Activated CD4-positive, alpha-beta T cell treated with anti-CD3 and anti-CD28 coated beads for 4 hours (primary cell): ENCODE data around the gene PICALM.
"Not testable (repeated sequence)": the region's sequence is repeated elsewhere in the genome, so short reads cannot be mapped to it uniquely, and the experiment has no call there.

Source experiments
- DNase-seq, 2 donors: peaks; one replicate each; pipeline ENCODE4 v3.0.0-alpha.2; 2020

PICALM gene

DNA sequence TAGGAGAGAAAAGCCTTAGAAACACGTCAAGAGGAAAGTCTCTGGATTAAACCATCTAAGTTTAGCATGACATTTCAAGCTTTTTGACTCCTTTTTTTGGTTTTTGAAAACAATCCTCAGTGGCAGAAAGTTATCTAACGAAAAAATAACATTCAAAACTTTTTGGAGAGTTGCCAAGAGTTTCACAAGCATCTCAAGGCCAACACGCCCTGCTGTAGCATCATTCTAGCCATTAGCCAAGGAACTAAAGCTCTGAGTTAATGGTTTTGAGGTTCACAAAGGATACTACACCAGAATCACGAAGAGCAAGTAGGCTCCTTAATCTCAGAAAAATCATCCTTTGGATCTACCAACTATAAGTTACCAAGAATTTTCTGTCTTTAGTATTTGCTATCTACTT lies 94.8 kb downstream of the PICALM start:
- DNase-seq = no peak

DNA sequence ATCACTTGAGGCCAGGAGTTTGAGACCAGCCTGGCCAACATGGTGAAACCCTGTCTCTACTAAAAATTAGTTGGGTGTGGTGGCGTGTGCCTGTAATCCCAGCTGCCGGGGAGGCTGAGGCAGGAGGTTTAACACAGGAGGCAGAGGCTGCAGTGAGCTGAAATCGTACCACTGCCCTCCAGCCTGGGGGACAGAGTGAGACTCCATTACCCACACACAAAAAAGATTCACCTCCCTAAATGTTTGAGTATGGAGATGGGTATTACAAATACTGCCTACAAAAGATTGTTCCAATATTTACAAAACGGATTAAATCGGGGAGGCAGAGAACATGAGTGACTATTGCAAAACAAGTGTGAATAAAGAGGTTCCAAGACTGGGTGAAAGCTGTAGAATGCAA lies 98.3 kb downstream of the PICALM start:
- no peak for DNase-seq

DNA sequence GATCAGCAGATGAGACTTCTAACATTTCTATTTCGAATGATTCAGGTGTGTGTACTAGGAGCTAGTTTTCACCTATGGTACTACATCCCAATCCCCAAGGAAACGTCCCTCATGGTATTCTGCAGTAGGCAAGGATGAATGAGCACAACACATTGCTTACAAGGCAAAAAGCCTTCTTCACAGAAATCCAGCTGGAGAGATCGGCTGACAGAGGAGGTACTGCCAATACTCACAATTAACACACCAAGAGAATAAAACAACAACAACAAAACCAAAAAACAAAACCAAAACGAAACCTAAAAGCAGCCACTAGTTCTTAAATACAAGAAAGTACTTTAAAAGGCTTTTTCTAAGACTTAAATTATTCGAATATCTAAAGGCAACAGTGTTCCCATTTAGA lies 101.4 kb downstream of the PICALM start:
- no peak for DNase-seq

DNA sequence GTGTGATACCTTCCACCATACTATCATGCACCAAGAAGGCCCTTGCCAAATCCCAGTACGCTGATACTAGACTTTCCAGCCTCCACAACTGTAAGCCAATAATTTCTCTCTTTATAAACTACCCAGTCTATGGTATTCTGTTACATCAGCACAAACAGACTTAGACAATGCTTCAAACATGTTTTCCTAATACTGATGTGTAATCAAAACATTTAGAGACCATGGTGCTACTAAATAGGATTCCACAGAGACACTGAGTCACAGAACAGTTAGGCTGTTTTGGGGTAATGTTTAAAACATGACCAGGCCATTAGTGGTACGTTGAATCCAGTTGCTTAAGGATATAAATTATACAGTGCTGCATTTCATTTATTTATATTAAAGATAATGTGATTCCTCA lies 103.7 kb downstream of the PICALM start:
- no peak for DNase-seq

DNA sequence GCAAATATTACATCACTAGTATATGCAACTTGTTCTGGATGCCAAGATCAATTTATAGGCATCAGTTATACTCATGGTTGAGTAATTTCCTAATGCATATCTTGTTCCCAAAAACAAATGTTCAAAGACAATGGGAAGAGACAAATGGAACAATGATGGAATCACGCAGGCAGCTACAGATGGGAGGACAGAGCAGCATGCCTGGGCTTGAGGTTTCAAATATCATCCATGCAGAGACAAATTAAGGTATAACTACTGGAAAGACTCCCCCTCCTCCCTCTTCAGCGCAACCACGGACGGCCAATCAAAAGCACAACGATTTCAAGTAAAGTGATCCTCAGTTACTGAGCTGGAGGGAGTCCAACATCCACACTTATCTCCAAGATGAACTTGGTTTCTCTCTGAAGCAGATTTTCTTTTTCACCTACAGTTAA lies 106.9 kb downstream of the PICALM start:
- no peak for DNase-seq

DNA sequence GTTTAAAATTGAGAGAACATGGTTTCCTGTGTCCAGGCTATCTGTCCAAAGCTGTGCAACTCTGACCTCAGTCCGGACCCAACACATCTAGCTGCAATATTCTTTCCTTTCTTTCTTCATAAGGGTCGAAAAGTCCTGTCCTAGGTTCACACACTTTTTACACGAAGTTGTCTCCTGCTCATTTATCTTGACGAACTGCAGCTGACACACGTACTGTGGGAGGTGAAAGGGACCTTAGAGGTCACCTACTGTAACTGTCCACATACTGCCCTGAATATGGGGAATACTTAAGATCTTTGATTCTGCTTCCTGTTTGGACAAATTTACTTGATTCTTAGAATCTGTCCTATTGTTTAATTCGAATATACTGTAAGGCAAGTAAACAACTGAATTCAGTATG lies 107.8 kb downstream of the PICALM start:
- no peak for DNase-seq

DNA sequence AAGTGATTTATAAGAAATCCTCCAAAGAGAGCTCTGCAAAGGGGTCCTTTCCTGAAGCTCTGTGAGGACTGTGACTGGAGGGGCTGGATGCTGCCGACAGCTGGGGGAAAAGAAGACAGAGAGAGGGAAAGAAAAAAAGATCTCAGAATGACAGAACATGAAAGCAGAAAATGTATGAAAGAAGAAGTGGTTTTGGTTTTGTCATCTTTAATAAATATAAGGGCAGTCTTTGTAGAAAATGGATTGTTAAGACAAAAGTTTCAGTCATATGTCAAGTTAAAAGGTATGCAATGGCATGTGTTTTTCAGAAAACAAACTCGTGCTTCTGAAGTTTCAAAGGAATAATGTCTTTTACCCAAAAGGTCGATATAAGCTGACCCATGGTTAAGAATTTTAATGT lies 108.2 kb downstream of the PICALM start:
- no peak for DNase-seq

DNA sequence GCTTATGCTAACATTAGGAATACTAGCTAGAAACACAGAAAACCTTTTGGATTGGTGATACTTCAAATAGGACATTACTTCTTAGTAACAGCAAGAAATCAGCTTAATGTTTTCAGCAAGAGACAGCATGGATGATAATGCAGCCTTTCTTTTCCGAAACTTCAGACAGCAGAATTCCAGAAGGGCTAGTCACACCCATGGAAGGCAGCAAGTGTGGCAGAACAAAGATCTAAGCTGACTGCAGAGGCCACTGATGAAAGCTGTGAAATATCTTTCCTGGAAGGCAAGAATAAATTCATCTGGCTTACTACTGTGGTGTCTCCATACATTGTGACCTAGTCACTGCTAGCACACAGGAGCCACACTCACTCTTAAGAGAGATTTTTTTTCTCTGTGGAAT lies 113.4 kb downstream of the PICALM start:
- no peak for DNase-seq

DNA sequence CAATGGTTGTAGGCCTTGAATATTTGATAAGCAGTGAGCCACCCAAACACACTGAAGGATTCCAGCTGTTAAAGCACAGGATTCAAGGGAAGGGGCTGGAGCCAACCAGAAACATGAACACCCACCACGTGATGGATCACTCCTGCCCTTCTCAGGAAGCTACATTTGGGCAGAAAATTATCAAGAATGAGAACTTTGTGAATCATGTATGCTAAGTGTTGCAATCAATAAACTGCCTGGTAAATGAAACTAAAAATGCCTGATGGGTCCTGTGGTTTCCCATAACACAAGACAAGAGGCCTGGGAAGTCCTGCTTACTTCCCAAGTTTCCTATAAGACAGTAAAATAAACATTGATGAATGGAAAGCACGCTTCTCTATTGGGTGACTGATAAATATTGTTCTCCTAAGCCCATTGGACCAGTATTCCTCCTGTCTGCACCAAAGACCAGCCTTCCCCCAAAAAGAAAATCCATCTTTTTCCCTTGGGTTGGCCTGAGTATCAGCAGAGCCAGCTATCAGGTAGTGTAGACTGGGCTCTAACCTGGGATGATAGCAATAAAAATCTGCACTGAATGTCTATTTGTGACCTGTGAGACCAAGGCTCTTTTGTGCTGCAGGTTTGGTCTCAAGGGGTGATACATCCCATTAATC lies 115.3 kb downstream of the PICALM start:
- DNase-seq = no peak

DNA sequence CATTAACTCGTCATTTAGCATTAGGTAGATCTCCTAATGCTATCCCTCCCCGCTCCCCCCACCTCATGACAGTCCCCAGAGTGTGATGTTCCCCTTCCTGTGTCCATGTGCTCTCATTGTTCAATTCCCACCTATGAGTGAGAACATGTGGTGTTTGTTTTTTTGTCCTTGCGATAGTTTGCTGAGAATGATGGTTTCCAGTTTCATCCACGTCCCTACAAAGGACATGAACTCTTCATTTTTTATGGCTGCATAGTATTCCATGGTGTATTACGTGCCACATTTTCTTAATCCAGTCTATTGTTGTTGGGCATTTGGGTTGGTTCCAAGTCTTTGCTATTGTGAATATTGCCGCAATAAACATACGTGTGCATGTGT lies 116.8 kb downstream of the PICALM start:
- DNase-seq = not testable (repeated sequence)

DNA sequence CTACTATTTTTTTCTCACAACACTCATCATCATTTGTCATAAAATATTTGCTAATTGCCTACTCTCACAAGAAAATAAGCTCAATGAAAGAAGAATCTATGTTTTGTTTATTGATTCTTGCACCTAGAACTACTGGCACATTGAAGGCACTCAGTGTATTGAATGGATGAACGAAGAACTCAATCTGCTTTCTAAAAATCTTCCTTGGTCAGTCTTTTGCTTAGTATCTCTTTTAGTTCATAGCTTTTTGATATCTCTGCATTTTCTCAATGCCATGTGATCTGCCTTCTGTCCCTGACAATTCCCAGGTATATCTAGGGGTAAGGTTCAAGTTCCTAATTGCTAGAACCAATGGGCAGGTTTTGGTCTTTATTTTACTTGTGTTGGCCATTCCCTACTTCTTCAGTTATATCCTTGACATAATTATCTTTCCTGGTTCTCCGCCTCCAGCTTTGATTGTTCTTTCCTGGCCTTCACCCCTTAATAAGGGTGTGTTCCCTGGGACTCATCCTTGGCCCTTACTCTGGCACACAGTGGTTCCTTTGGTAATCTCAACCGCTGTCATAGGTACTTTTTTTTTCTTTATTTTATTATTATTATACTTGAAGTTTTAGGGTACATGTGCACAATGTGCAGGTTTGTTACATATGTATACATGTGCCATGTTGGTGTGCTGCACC lies 117.3 kb downstream of the PICALM start:
- no peak for DNase-seq

DNA sequence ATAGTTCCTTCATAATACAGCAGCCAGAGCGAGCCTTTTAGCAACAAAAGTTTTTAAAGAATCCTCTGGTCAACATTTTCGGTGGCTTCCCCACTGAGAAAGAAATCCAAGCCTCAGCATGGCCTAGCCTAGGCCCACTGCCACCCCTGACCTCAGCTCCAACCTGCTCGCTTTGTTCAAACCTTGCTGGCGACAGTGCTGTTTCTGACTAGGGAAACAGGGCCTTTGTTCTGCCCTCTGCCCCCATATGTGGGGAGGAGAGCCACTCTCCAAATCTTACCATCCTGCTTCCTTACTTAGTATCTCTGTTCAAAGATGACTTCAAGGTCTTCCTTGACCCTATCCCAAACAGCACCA lies 117.9 kb downstream of the PICALM start:
- DNase-seq = no peak

DNA sequence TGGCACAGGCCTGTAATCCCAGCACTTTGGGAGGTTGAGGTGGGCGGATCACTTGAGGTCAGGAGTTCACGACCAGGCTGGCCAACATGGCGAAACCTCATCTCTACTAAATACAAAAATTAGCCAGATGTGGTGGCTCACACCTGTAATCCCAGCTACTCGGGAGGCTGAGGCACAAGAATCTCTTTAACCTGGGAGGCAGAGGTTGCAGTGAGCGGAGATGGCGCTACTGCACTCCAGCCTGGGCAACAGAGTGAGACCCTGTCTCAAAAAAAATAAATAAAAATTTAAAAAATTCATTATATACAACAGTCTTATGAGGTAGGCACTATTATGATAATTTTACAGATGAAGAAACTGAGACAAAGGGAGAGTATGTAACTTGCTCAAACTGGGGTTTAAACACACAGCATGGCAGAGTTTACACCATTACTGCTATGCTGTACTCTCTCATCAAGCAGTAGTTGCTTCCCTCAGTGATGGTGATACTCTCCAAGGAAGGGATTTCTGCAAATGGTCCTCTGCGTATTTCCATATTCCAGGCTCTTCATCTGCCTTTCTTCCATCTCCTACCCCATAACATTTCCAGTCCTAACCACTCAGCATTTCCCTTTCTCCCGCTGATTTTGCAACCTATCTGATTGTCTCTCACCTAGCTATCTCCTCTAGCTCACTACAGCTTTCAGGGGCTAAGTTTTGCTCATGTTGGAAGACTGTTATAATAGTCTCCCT lies 118.4 kb downstream of the PICALM start:
- DNase-seq = no peak

DNA sequence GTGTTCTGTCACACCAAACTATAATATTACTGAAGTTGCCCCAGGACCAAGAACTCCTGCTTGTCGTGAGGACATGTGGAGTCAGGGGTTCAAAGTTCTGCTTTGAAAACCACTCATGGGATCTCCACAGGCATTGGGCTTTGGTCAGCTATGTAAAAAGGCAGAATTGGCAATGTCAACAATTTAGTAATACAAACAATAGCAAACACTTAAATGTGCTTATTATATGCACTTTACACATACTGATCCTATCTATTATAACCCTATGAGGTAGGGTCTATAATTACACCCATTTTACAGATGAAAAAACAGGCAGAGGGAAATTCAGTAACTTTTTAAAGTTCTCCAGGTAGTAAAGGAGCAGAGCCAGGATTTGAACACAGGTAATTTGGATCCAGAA lies 119.1 kb downstream of the PICALM start:
- no peak for DNase-seq

DNA sequence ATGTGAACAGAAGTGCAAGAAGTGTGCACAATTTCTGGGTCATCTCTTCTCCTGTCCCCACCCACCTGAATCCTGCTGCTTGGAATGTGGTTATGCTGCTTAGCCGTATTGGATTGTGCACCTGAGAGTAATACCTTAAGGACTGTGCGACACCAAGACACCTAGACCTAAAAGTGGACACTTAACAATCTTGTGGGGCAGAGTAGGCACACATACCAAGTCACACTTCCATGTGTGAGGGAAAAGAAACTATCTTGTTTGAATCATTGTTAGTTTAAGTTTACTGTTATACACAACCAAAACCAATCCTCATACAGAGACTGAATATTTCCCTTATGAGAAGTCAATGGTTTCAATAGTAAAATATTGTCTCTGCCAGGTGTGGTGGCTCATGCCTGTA lies 120.0 kb downstream of the PICALM start:
- no peak for DNase-seq

DNA sequence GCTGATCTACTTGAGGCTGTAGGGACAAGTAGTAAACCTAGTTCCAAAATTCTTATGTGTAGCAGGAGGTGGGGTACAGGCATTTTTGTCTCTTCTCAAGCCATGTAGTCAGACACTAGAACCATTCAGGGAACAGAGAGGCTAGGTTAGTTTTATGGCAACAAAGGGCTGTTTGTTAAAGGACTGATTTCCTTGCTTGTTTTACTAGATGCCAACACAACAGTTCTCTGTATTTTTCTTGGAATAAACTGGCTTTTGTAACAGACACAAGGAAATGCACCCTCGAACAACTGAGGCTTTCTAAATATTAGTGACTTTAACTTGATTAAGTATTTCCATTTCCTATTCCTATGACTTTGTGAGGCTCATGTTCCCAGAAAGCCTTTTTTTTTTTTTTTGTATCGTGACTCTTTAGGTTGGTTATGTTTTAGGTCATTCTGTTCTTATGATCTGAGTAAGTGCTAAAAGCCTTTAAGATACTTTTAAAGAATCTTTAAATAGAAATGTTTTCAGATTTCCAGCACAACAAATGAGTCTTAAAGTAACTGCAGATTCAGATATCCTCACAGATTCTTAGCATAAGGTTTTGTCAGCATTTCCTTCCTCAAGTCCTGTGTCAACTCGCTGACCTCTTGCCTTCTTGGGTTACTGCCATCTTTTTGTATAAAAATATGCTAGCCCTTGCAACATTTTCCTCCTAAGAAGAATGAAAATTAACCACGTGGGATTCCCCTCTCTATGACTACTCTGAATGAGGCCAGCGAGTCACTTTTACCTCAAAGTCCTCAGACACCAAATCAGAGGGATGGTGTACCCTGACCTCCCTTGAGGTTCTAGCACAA lies 121.2 kb downstream of the PICALM start:
- no peak for DNase-seq

DNA sequence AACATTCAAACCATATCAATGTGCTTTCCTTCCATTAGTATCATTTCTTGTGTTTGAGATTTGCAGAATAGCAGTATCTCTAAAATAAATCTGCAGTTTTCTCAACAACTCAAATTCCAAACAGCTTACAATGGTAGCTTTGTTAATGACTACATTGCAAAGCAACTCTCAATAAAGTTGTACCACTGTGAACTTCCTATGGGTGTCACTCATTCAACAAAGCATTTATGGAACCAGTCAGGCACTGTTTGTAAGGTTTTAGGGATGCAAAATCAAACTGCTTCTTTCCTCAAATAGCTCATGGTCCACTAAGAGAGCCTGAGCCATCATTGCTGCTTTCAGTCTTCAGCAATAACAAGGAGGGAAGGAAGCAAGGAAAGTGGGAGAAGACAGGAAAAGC lies 122.7 kb downstream of the PICALM start:
- DNase-seq = no peak

DNA sequence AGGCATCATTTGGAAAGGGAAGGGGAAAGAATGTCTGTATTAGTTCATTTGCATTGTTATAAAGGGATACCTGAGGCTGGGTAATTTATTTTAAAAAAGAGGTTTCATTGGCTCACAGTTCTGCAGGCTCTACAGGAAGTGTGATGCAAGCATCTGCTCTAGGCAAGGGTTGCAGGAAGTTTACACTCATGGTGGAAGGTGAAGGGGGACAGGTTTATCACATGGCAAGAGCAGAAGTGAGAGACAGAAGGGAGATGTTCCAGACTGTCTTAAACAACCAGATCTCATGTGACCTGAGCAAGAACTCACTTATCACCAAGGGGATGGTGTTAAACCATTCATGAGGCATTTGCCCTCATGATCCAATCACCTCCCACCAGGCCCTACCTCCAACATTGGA lies 123.1 kb downstream of the PICALM start:
- DNase-seq = no peak

DNA sequence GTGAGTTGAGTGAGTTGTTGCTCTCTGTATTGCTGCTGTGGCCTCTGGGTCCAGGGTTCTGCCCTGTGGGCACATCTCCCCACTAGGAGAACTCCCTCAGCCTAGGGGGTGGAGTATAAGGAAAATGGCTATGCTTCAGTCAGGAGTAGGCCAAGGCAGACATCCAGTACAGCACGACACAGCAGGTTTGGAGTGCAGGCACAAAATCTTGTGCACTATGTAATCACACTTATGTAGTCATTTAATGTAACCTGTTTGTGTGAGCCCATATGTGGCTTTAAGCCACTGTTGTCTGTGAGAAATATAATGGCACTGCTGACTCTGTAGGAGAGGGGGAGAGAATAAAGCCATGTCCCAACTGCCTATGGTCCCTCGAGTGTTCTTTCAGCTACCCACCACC lies 123.6 kb downstream of the PICALM start:
- DNase-seq = no peak

DNA sequence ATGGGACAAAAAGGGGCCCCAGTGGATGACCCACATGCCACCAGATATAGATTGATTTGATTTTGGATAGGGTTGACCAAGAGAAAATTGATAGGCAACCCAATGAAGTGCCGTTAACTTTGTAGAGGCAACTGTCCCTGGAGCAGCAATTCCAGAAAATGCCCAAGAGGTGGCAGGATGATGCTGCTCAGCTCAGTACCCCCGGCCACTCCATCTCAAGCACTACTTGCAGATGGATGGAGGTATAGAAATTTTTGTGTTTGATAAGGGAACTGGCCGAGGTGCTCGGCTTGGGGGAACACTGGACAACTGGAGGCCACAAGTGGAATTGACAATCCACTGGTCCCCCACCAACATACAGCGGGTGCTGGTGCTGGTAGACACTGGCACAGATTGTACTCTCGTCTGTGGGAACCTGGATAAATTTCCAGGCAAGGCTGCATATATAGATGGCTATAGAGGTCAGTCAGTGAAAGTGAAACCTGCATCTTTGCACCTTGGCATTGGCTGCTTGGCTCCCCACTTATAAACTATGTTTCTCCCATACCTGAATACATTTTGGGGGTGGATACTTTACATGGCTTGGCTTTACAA lies 127.4 kb downstream of the PICALM start:
- DNase-seq = no peak

DNA sequence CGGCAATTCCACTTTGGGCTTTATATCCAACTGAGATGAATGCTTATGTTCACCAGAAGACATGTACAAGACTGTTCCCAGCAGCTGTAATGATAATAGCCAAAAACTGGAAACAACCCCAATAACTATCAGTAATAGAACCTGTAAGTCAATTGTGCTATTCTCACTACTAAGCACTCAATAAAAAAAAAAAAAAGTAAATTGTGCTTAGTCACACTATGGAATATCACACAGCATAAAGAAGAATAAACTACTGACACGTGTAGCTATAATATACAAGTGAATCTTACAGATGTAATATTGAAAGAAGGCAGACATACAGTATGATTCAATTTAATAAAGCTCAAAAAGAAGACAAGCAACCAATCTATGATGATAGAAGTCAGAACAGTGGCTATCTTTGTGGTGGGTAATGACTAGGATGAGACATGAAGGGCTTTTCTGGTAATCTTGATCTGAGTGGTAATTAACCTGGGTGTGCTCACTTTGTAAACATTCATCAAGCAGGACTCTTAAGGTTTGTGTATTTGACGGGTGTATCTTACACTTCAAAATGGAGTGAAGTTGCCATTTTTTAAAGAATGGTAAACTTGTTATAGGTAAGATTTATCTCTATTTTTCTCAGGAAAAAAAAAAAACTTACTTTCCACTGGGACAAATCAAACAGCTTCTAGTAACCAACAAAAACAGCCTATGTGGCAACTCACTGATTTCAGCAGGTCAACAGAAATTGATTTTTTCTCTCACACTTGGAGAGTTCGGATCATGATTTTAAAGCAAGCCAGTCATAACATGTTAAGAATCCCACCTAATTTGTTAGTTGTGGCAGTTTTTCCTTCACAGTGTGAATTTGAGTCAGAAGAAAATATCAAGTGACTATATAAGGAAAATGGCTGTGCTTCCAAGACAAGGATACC lies 129.5 kb downstream of the PICALM start:
- no peak for DNase-seq

DNA sequence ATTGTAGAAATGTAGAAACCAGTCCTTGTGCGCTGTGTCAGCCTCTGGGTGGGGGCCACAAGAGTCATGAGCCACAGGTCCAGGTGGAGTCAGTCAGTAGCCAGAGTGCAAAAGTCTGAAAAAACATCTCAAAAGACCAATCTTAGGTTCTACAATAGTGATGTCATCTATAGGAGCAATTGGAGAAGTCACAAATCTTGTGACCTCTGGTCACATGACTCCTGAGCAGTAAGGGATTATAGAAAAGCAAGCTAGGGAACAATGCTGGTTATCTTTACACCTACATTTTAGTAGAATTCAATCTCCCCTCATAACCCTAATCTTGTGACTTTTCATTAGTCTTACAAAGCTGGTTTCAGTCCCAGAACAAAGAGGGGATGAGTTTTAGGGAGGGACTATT lies 131.0 kb downstream of the PICALM start:
- no peak for DNase-seq
